GM12874 (cell line): ENCODE measurements around the gene EFNB2.

Experiments
- CTCF ChIP-seq: IDR thresholded peaks from 2 replicates; pipeline ENCODE4 v1.5.1; 2011; ENCODE audit warnings: low read depth, mild to moderate bottlenecking, control low read depth, low read length, moderate library complexity; ENCODE audit not compliant: insufficient read depth

The EFNB2 gene

GRCh38 chr13:106475852-106476251 lies 59.6 kb downstream of the EFNB2 start:
- no peak for TF ChIP-seq CTCF

- TF ChIP-seq CTCF = no peak
These were observed 60.5 kb downstream of the EFNB2 start for GRCh38 chr13:106474912-106475311.

- no peak for TF ChIP-seq CTCF
These were observed 62.3 kb downstream of the EFNB2 start for GRCh38 chr13:106473154-106473553.

GRCh38 chr13:106472621-106473020 lies 62.8 kb downstream of the EFNB2 start:
- TF ChIP-seq CTCF = no peak

- no peak for TF ChIP-seq CTCF
These were observed 63.4 kb downstream of the EFNB2 start for GRCh38 chr13:106471957-106472543.

GRCh38 chr13:106470576-106470975 lies 64.9 kb downstream of the EFNB2 start:
- no peak for TF ChIP-seq CTCF

GRCh38 chr13:106468744-106469590 lies 66.5 kb downstream of the EFNB2 start:
- no peak for TF ChIP-seq CTCF
